BE2C (cell line): Measurements from ENCODE around the gene NFX1.
"Not testable (repeated sequence)": the region's sequence is repeated elsewhere in the genome, so short reads cannot be mapped to it uniquely, and the experiment has no call there.

Experiments used
- DNase-seq: peaks from one replicate; pipeline ENCODE4 v3.0.0-alpha.2; 2020
- H3K27me3 ChIP-seq: fragments of 250-450 bp; sonication (Bioruptor Pico); 2 replicates; pipeline ENCODE4 v1.5.1; 2020; ENCODE audit warnings: mild to moderate bottlenecking
- H3K36me3 ChIP-seq: fragments of 250-450 bp; sonication (Bioruptor Pico); 2 replicates; pipeline ENCODE4 v1.5.1; 2020; ENCODE audit warnings: mild to moderate bottlenecking
- H3K4me1 ChIP-seq: fragments of 250-450 bp; sonication (Bioruptor Pico); 2 replicates; pipeline ENCODE4 v1.5.1; 2020
- H3K4me3 ChIP-seq: 2 replicates; pipeline ENCODE4 v1.5.1; 2011; ENCODE audit warnings: low read depth, low read length
- H3K9me3 ChIP-seq: fragments of 250-450 bp; sonication (Bioruptor Pico); 2 replicates; pipeline ENCODE4 v1.5.1; 2020
- TF ChIP-seq, protein P1 (sequence below): IDR thresholded peaks from 2 replicates; pipeline ENCODE4 v1.5.1; 2012; ENCODE audit warnings: mild to moderate bottlenecking, low read depth, low read length

NFX1 gene

GRCh38 chr9:33393581-33393980 is 103.3 kb downstream of the NFX1 start:
- Histone ChIP-seq H3K36me3 (no peaks in the 10 kb centered on the region), H3K27me3 (no peaks in the 10 kb centered on the region), H3K4me3 (no peak overlapping the region), H3K9me3 (no peaks in the 10 kb centered on the region), H3K4me1 (peaks cover 9% of the 10 kb centered on the region; the same call in 1 of the 2 replicates)
- DNase-seq, result no peak
- TF ChIP-seq, protein P1, sequence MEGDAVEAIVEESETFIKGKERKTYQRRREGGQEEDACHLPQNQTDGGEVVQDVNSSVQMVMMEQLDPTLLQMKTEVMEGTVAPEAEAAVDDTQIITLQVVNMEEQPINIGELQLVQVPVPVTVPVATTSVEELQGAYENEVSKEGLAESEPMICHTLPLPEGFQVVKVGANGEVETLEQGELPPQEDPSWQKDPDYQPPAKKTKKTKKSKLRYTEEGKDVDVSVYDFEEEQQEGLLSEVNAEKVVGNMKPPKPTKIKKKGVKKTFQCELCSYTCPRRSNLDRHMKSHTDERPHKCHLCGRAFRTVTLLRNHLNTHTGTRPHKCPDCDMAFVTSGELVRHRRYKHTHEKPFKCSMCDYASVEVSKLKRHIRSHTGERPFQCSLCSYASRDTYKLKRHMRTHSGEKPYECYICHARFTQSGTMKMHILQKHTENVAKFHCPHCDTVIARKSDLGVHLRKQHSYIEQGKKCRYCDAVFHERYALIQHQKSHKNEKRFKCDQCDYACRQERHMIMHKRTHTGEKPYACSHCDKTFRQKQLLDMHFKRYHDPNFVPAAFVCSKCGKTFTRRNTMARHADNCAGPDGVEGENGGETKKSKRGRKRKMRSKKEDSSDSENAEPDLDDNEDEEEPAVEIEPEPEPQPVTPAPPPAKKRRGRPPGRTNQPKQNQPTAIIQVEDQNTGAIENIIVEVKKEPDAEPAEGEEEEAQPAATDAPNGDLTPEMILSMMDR, result no peak

GRCh38 chr9:33393986-33394385 is 103.7 kb downstream of the NFX1 start:
- H3K4me1 ChIP-seq, H3K36me3 ChIP-seq: not testable (repeated sequence)

DNA sequence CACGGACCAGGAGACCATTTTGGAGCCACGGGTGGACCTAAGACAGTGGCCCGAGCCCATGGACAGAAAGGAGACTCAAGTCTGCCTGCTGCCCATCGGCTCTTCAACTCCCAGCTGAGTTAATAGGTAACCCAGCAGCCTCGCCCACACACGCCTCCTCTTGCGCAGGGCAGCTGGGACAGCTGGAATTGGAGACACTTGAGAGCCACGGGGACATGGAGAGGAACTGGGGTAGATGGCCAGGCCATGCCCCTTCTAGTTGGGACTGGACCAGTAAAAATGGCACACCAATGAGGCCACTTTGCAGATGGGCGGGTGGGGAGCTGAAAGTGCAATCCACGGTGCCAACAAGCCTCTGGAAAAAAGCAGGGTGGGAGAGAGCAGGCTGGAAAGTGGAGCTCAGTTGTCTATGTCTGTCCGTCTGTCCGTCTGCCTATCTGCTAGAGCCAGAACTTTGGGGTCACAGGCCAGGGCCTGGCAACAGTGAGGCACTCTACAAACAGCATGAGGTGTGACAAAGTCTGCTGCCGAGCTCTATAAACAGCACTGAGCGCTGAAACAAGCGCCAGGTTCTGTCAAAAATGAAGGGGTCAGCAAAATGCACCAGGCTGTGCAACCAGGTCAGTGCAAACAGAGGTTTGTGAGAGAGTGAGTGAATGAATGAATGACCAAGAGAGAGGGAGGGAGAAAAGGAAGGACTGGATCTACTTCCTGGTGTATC is 105.0 kb downstream of the NFX1 start:
- not testable (repeated sequence) for H3K36me3 ChIP-seq, H3K27me3 ChIP-seq, DNase-seq, H3K4me1 ChIP-seq, H3K9me3 ChIP-seq, H3K4me3 ChIP-seq

More at GRCh38 chr9:33393986-33394385, 103.7 kb downstream of the NFX1 start:
- not testable (repeated sequence) for H3K4me3 ChIP-seq, H3K27me3 ChIP-seq, H3K9me3 ChIP-seq, DNase-seq

DNA sequence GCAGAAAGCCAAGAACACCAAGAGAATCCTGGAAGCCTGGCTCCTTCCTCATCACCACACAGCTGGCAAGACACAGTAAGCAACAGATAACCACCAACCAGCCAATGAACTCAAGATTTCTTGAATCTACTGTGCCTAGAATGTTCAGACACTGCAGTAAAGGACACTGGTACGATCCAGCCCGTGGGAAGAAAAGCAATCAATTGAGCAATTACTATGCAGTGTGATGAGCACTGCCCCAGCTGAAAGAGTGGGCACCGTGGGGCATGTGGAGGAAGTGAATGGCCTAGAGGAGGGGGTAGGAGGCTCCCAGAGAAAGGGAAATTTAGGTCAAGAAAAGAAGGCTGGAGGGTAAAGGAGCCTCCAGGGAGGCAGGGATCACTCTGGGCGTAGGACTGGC is 107.5 kb downstream of the NFX1 start:
- not testable (repeated sequence) for H3K9me3 ChIP-seq, DNase-seq, H3K4me3 ChIP-seq, H3K27me3 ChIP-seq, H3K4me1 ChIP-seq, H3K36me3 ChIP-seq

GRCh38 chr9:33399047-33399446 is 108.7 kb downstream of the NFX1 start:
- not testable (repeated sequence) for DNase-seq, H3K9me3 ChIP-seq, H3K4me3 ChIP-seq, H3K4me1 ChIP-seq, H3K27me3 ChIP-seq, H3K36me3 ChIP-seq

- not testable (repeated sequence) for H3K9me3 ChIP-seq, H3K36me3 ChIP-seq, H3K4me1 ChIP-seq, H3K27me3 ChIP-seq, DNase-seq, H3K4me3 ChIP-seq
Observed at GRCh38 chr9:33401809-33402208, 111.5 kb downstream of the NFX1 start.

DNA sequence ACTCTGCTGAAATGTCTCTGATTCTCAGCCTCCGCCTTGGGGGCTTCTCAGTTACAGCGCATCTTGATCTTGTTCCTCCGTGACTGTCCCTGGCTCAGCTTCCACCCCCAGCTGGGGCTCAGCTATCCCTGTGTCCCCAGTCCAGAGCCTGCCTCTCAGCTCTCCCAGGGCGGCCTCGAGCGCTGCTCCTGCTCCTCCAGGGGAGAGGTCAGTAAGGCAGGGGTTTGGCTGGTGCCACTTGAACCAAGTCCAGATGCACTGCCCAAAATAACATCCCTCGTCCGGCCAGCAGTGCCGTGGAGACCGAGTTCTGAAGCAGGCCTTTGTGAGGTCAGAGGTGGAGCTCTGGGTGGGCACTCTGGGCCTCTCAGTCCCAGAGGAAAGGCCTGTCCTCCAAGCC is 112.1 kb downstream of the NFX1 start, which contains the start of gene AQP7:
AQP7 (minus strand) TSS at position 198 of the 400 bp plus-strand sequence. CDS start 1,306 bp downstream, outside the sequence.
- not testable (repeated sequence) for H3K9me3 ChIP-seq, H3K36me3 ChIP-seq, H3K27me3 ChIP-seq, H3K4me3 ChIP-seq, H3K4me1 ChIP-seq, DNase-seq

- DNase-seq, result no peak
Observed at GRCh38 chr9:33403941-33404787, 113.8 kb downstream of the NFX1 start.

More at GRCh38 chr9:33403941-33404787, 113.8 kb downstream of the NFX1 start:
- no peaks in the 10 kb centered on the region for H3K4me1 ChIP-seq
- H3K36me3 ChIP-seq, result no peaks in the 10 kb centered on the region
- H3K4me3 ChIP-seq, result no peak overlapping the region
- H3K9me3 ChIP-seq, result no peaks in the 10 kb centered on the region
- TF ChIP-seq, protein P1, result no peak
- no peaks in the 10 kb centered on the region for H3K27me3 ChIP-seq
